ENCODE measurements around the gene CLTC. TPM values are rescaled to one million over a fixed set of nuclear protein-coding genes. Genes with fewer than 3 reads are reported as not detected.

The CLTC gene
- total RNA-seq, 1 experiment from 2014 or later: 206 TPM

DNA sequence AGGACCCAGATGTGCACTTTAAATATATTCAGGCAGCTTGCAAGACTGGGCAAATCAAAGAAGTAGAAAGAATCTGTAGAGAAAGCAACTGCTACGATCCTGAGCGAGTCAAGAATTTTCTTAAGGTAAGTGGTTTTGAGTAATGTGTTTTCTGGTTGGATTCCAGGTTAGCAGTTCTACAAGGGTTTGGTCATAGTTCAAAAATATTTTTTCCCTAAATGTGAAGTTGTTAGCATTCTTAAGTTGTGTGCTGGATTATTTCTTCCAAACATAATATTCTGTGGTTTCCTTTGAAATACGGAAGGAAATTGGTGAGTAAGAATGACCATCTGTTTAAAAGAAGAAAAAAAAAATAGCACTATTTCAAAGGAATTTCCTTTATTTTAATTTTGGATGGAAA is 49.1 kb downstream of the CLTC start:
- Histone ChIP-seq H3K9me3 (ENCODE audit: insufficient read depth, low read depth) (no peaks in the 10 kb centered on the region), H3K79me2 (ENCODE audit: low read depth) (peaks cover 14% of the 10 kb centered on the region; the same call in 1 of the 2 replicates), H2AFZ (no peak overlapping the region), H3K9me2 (ENCODE audit: insufficient read depth) (no peaks in the 10 kb centered on the region), H3K36me3 (ENCODE audit: low read depth) (peaks cover 73% of the 10 kb centered on the region), H3K27ac (peak overlapping the region; percentile 3), H3K4me1 (replicated peaks; ENCODE audit: insufficient read depth) (no peaks in the 10 kb centered on the region), H4K20me1 (ENCODE audit: insufficient read depth) (peaks cover 36% of the 10 kb centered on the region), H3K27me3 (ENCODE audit: insufficient read depth, low read depth) (no peaks in the 10 kb centered on the region), H3F3A (ENCODE audit: insufficient read depth, low read depth) (peaks cover 47% of the 10 kb centered on the region), H3K4me3 (no peak overlapping the region), H3K4me2 (no peak overlapping the region)
- BruUV-seq (replicated peaks): no TSS peak
- DNase-seq: no peak
- intact Hi-C loops (cut with micrococcal nuclease; ENCODE audit: unreplicated experiment): no loop called here
- ChIA-PET POLR2A (ENCODE audit: unreplicated experiment) (interaction anchor here (0.6 kb wide), 2 partner anchors 116 to 339 kb away, joined by 3 to 18 read pairs; no protein-coding TSS in a partner anchor), CTCF (no interaction called here)
- TF ChIP-seq EZH2 (IDR thresholded peaks at IDR 0.05; ENCODE audit: low read depth): no peak
- TF ChIP-seq, protein P1, sequence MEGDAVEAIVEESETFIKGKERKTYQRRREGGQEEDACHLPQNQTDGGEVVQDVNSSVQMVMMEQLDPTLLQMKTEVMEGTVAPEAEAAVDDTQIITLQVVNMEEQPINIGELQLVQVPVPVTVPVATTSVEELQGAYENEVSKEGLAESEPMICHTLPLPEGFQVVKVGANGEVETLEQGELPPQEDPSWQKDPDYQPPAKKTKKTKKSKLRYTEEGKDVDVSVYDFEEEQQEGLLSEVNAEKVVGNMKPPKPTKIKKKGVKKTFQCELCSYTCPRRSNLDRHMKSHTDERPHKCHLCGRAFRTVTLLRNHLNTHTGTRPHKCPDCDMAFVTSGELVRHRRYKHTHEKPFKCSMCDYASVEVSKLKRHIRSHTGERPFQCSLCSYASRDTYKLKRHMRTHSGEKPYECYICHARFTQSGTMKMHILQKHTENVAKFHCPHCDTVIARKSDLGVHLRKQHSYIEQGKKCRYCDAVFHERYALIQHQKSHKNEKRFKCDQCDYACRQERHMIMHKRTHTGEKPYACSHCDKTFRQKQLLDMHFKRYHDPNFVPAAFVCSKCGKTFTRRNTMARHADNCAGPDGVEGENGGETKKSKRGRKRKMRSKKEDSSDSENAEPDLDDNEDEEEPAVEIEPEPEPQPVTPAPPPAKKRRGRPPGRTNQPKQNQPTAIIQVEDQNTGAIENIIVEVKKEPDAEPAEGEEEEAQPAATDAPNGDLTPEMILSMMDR (conservative IDR thresholded peaks at IDR 0.05): no peak

DNA sequence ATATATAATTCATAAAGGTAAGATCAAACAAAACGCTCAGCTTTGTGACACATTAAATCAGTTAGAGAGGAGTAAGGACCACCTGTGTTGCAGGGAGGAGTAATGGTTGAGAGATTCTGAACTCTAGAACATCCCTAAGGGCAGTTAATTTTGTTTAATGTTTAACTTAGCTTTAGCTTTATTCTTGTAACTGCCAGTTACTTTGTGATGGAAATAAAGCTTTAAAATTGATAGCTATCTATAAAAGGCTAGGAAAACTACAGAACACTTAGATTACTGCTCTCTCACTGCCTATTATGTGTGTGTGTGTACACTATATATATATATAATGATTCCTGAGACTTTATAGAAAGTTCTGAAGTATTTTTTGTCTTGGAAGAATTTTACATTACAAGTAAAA is 49.7 kb downstream of the CLTC start:
- no peak overlapping the region for H3K4me3 ChIP-seq
- no peak overlapping the region for H2AFZ ChIP-seq
- ChIA-PET POLR2A (ENCODE audit: unreplicated experiment) (interaction anchor here (0.6 kb wide), 2 partner anchors 116 to 340 kb away, joined by 3 to 18 read pairs; no protein-coding TSS in a partner anchor), CTCF (no interaction called here)
- H3K27me3 ChIP-seq (ENCODE audit: insufficient read depth, low read depth): no peaks in the 10 kb centered on the region
- peaks cover 18% of the 10 kb centered on the region; the same call in 1 of the 2 replicates for H3K79me2 ChIP-seq (ENCODE audit: low read depth)
- peaks cover 68% of the 10 kb centered on the region for H3K36me3 ChIP-seq (ENCODE audit: low read depth)
- no peaks in the 10 kb centered on the region for H3K9me3 ChIP-seq (ENCODE audit: insufficient read depth, low read depth)
- no TSS peak for BruUV-seq (replicated peaks)
- DNase-seq: no peak
- peak overlapping the region; percentile 3; the same call in 1 of the 2 replicates for H3K27ac ChIP-seq
- H4K20me1 ChIP-seq (ENCODE audit: insufficient read depth): peaks cover 34% of the 10 kb centered on the region
- TF ChIP-seq, protein P1 (conservative IDR thresholded peaks at IDR 0.05): no peak
- no peak for TF ChIP-seq EZH2 (IDR thresholded peaks at IDR 0.05; ENCODE audit: low read depth)
- H3K4me2 ChIP-seq: no peak overlapping the region
- intact Hi-C loops (cut with micrococcal nuclease; ENCODE audit: unreplicated experiment): no loop called here
- no peaks in the 10 kb centered on the region for H3K4me1 ChIP-seq (replicated peaks; ENCODE audit: insufficient read depth)
- no peaks in the 10 kb centered on the region for H3K9me2 ChIP-seq (ENCODE audit: insufficient read depth)
- H3F3A ChIP-seq (ENCODE audit: insufficient read depth, low read depth): peaks cover 45% of the 10 kb centered on the region

DNA sequence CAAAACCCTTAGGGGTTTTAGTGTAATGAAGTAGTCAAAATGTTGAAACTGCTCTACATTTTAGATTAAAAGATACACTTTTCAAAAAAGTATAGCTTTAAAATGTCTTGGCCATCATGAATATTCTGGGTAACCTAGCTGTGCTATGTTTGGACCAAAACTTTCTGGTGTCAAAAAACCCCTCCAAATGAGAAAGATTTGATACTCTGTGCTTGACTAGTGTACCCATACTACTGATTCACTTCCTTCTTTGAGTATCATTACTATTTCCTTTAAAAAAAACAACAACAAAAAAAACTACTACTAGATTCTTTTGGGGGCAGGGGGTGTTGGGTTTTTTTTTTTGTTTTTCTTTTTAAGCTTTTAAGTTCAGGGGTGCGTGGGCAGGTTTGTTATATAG is 50.2 kb downstream of the CLTC start:
- no peaks in the 10 kb centered on the region for H3K9me3 ChIP-seq (ENCODE audit: insufficient read depth, low read depth)
- no peak for DNase-seq
- H3K27me3 ChIP-seq (ENCODE audit: insufficient read depth, low read depth): no peaks in the 10 kb centered on the region
- intact Hi-C loops (cut with micrococcal nuclease; ENCODE audit: unreplicated experiment): no loop called here
- H3K79me2 ChIP-seq (ENCODE audit: low read depth): peaks cover 18% of the 10 kb centered on the region; the same call in 1 of the 2 replicates
- CTCF ChIA-PET: no interaction called here
- TF ChIP-seq EZH2 (IDR thresholded peaks at IDR 0.05; ENCODE audit: low read depth): no peak
- TF ChIP-seq, protein P1 (conservative IDR thresholded peaks at IDR 0.05): no peak
- H3K4me3 ChIP-seq: no peak overlapping the region
- no peak overlapping the region for H3K27ac ChIP-seq
- H4K20me1 ChIP-seq (ENCODE audit: insufficient read depth): peaks cover 34% of the 10 kb centered on the region
- H3F3A ChIP-seq (ENCODE audit: insufficient read depth, low read depth): peaks cover 45% of the 10 kb centered on the region
- no peak overlapping the region for H3K4me2 ChIP-seq
- H2AFZ ChIP-seq: no peak overlapping the region
- POLR2A ChIA-PET (ENCODE audit: unreplicated experiment): interaction anchor here (0.6 kb wide), 1 partner anchor 14 kb away, joined by 6 read pairs; no protein-coding TSS in a partner anchor
- H3K4me1 ChIP-seq (replicated peaks; ENCODE audit: insufficient read depth): no peaks in the 10 kb centered on the region
- no TSS peak for BruUV-seq (replicated peaks)
- H3K9me2 ChIP-seq (ENCODE audit: insufficient read depth): no peaks in the 10 kb centered on the region
- H3K36me3 ChIP-seq (ENCODE audit: low read depth): peaks cover 68% of the 10 kb centered on the region
